HUES6 (cell line): ENCODE measurements around the gene WDFY4.

ENCODE experiments used
- H3K27ac ChIP-seq: 2 replicates; pipeline ENCODE4 v1.7.0; 2013; ENCODE audit warnings: low read depth, mild to moderate bottlenecking, low read length, inconsistent platforms
- H3K27me3 ChIP-seq: 2 replicates; pipeline ENCODE4 v1.6.1; 2013; ENCODE audit warnings: low read length; ENCODE audit not compliant: control insufficient read depth, insufficient read depth
- H3K36me3 ChIP-seq: 2 replicates; pipeline ENCODE4 v1.6.1; 2013; ENCODE audit warnings: low read length; ENCODE audit not compliant: control insufficient read depth, insufficient read depth
- H3K4me1 ChIP-seq: 2 replicates; pipeline ENCODE4 v1.6.1; 2013; ENCODE audit warnings: low read length; ENCODE audit not compliant: control insufficient read depth, insufficient read depth
- H3K4me3 ChIP-seq: 2 replicates; pipeline ENCODE4 v1.5.1; 2013; ENCODE audit warnings: low read depth, low read length
- H3K9ac ChIP-seq: one replicate; pipeline ENCODE4 v1.6.1; 2013; ENCODE audit warnings: mild to moderate bottlenecking, low read length
- H3K9me3 ChIP-seq: 2 replicates; pipeline ENCODE4 v1.6.1; 2013; ENCODE audit warnings: low read depth, low read length; ENCODE audit not compliant: control insufficient read depth, insufficient read depth

The WDFY4 gene

GRCh38 chr10:48923748-48924147 is 239.1 kb downstream of the WDFY4 start:
- Histone ChIP-seq H3K36me3 (no peaks in the 10 kb centered on the region), H3K9ac (no peak overlapping the region), H3K27me3 (no peaks in the 10 kb centered on the region), H3K4me1 (no peaks in the 10 kb centered on the region), H3K27ac (no peak overlapping the region), H3K4me3 (no peak overlapping the region), H3K9me3 (no peaks in the 10 kb centered on the region)

GRCh38 chr10:48924988-48925387 is 240.3 kb downstream of the WDFY4 start:
- Histone ChIP-seq H3K27me3 (no peaks in the 10 kb centered on the region), H3K4me3 (no peak overlapping the region), H3K4me1 (no peaks in the 10 kb centered on the region), H3K27ac (no peak overlapping the region), H3K9ac (no peak overlapping the region), H3K9me3 (no peaks in the 10 kb centered on the region), H3K36me3 (no peaks in the 10 kb centered on the region)

- no peaks in the 10 kb centered on the region for H3K36me3 ChIP-seq
- H3K4me1 ChIP-seq: peaks cover 4% of the 10 kb centered on the region; the same call in 1 of the 2 replicates
- no peak overlapping the region for H3K9ac ChIP-seq
- H3K27ac ChIP-seq: no peak overlapping the region
- H3K27me3 ChIP-seq: no peaks in the 10 kb centered on the region
- H3K4me3 ChIP-seq: no peak overlapping the region
- no peaks in the 10 kb centered on the region for H3K9me3 ChIP-seq
Measured at GRCh38 chr10:48926255-48926654, 241.6 kb downstream of the WDFY4 start.

- no peak overlapping the region for H3K4me3 ChIP-seq
- H3K36me3 ChIP-seq: no peaks in the 10 kb centered on the region
- H3K4me1 ChIP-seq: peaks cover 6% of the 10 kb centered on the region; the same call in 1 of the 2 replicates
- H3K27ac ChIP-seq: no peak overlapping the region
- no peaks in the 10 kb centered on the region for H3K9me3 ChIP-seq
- no peak overlapping the region for H3K9ac ChIP-seq
- H3K27me3 ChIP-seq: no peaks in the 10 kb centered on the region
Measured at GRCh38 chr10:48926764-48927540, 242.3 kb downstream of the WDFY4 start.

GRCh38 chr10:48929413-48929990 is 244.8 kb downstream of the WDFY4 start:
- Histone ChIP-seq H3K9me3 (no peaks in the 10 kb centered on the region), H3K27ac (no peak overlapping the region), H3K27me3 (no peaks in the 10 kb centered on the region), H3K4me1 (peaks cover 6% of the 10 kb centered on the region; the same call in 1 of the 2 replicates), H3K9ac (no peak overlapping the region), H3K36me3 (no peaks in the 10 kb centered on the region), H3K4me3 (no peak overlapping the region)

GRCh38 chr10:48931188-48931587 is 246.5 kb downstream of the WDFY4 start:
- H3K36me3 ChIP-seq: no peaks in the 10 kb centered on the region
- H3K9me3 ChIP-seq: no peaks in the 10 kb centered on the region
- no peak overlapping the region for H3K27ac ChIP-seq
- H3K4me1 ChIP-seq: peaks cover 6% of the 10 kb centered on the region; the same call in 1 of the 2 replicates
- no peaks in the 10 kb centered on the region for H3K27me3 ChIP-seq
- H3K9ac ChIP-seq: no peak overlapping the region
- no peak overlapping the region for H3K4me3 ChIP-seq

GRCh38 chr10:48932831-48933664 is 248.4 kb downstream of the WDFY4 start:
- no peaks in the 10 kb centered on the region for H3K36me3 ChIP-seq
- peaks cover 6% of the 10 kb centered on the region; the same call in 1 of the 2 replicates for H3K4me1 ChIP-seq
- no peak overlapping the region for H3K27ac ChIP-seq
- H3K9ac ChIP-seq: no peak overlapping the region
- no peaks in the 10 kb centered on the region for H3K27me3 ChIP-seq
- no peak overlapping the region for H3K4me3 ChIP-seq
- no peaks in the 10 kb centered on the region for H3K9me3 ChIP-seq

GRCh38 chr10:48934672-48935501 is 250.2 kb downstream of the WDFY4 start:
- Histone ChIP-seq H3K9me3 (no peaks in the 10 kb centered on the region), H3K27me3 (no peaks in the 10 kb centered on the region; the same call in 1 of the 2 replicates)

GRCh38 chr10:48935577-48935976 is 250.9 kb downstream of the WDFY4 start:
- peaks cover 6% of the 10 kb centered on the region; the same call in 1 of the 2 replicates for H3K4me1 ChIP-seq
- peaks cover 4% of the 10 kb centered on the region; the same call in 1 of the 2 replicates for H3K27me3 ChIP-seq
- H3K27ac ChIP-seq: no peak overlapping the region
- no peak overlapping the region for H3K4me3 ChIP-seq
- H3K9ac ChIP-seq: no peak overlapping the region
- no peaks in the 10 kb centered on the region for H3K9me3 ChIP-seq
- no peaks in the 10 kb centered on the region for H3K36me3 ChIP-seq

More at GRCh38 chr10:48934672-48935501, 250.2 kb downstream of the WDFY4 start:
- no peak overlapping the region for H3K9ac ChIP-seq
- H3K4me1 ChIP-seq: peaks cover 6% of the 10 kb centered on the region; the same call in 1 of the 2 replicates
- H3K36me3 ChIP-seq: no peaks in the 10 kb centered on the region
- no peak overlapping the region for H3K4me3 ChIP-seq
- no peak overlapping the region for H3K27ac ChIP-seq

- H3K9ac ChIP-seq: no peak overlapping the region
- H3K4me3 ChIP-seq: no peak overlapping the region
- H3K4me1 ChIP-seq: peaks cover 5% of the 10 kb centered on the region; the same call in 1 of the 2 replicates
- H3K27me3 ChIP-seq: peaks cover 15% of the 10 kb centered on the region; the same call in 1 of the 2 replicates
- no peaks in the 10 kb centered on the region for H3K9me3 ChIP-seq
- H3K36me3 ChIP-seq: no peaks in the 10 kb centered on the region
- no peak overlapping the region for H3K27ac ChIP-seq
Measured at GRCh38 chr10:48937796-48938195, 253.1 kb downstream of the WDFY4 start.
